CD4-positive, alpha-beta T cell treated with Interleukin-17A for 1 hour (primary cell): Measurements from ENCODE around the gene ATP2B2.
A peak's percentile ranks its signal among the peaks of the same experiment; 100 is the strongest.

Experiments
- DNase-seq: peaks from one replicate; pipeline ENCODE4 v3.0.0-alpha.2; 2020

ATP2B2 gene

GRCh38 chr3:10357095-10357494 is 148.3 kb downstream of the ATP2B2 start:
- DNase-seq, result no peak

- DNase-seq, result no peak
Observed at GRCh38 chr3:10356461-10356981, 148.9 kb downstream of the ATP2B2 start.

- no peak for DNase-seq
Observed at GRCh38 chr3:10354361-10355015, 150.9 kb downstream of the ATP2B2 start.

GRCh38 chr3:10353661-10354360 is 151.6 kb downstream of the ATP2B2 start:
- no peak for DNase-seq

- DNase-seq, result no peak
Observed at GRCh38 chr3:10353160-10353559, 152.2 kb downstream of the ATP2B2 start.

GRCh38 chr3:10352146-10352911 is 153.1 kb downstream of the ATP2B2 start:
- DNase-seq, result no peak

- no peak for DNase-seq
Observed at GRCh38 chr3:10351013-10351735, 154.2 kb downstream of the ATP2B2 start.

GRCh38 chr3:10350324-10350985 is 154.9 kb downstream of the ATP2B2 start:
- no peak for DNase-seq

- DNase-seq, result no peak
Observed at GRCh38 chr3:10349801-10350200, 155.6 kb downstream of the ATP2B2 start.

GRCh38 chr3:10348404-10348721 is 157.0 kb downstream of the ATP2B2 start:
- DNase-seq, result no peak

GRCh38 chr3:10347648-10348403 is 157.6 kb downstream of the ATP2B2 start:
- no peak for DNase-seq

GRCh38 chr3:10345911-10346310 is 159.5 kb downstream of the ATP2B2 start:
- DNase-seq, result no peak

- DNase-seq, result no peak
Observed at GRCh38 chr3:10344944-10345575, 160.3 kb downstream of the ATP2B2 start.

- peak; percentile 61 for DNase-seq
Observed at GRCh38 chr3:10344147-10344943, 161.0 kb downstream of the ATP2B2 start.

- DNase-seq, result no peak
Observed at GRCh38 chr3:10343526-10343925, 161.9 kb downstream of the ATP2B2 start.

GRCh38 chr3:10342781-10343180 is 162.6 kb downstream of the ATP2B2 start:
- DNase-seq, result no peak

- DNase-seq, result no peak
Observed at GRCh38 chr3:10341901-10342398, 163.4 kb downstream of the ATP2B2 start.

GRCh38 chr3:10340476-10340875 is 164.9 kb downstream of the ATP2B2 start:
- DNase-seq, result no peak

- no peak for DNase-seq
Observed at GRCh38 chr3:10340046-10340445, 165.3 kb downstream of the ATP2B2 start.

- DNase-seq, result no peak
Observed at GRCh38 chr3:10339376-10339955, 165.9 kb downstream of the ATP2B2 start.
